OCI-LY3 (cell line): Measurements from ENCODE around the gene PRPF6.

Experiments
- EZH2phosphoT487 ChIP-seq: fragments of 200-600 bp; shearing (Covaris generic); IDR thresholded peaks from 2 replicates; pipeline ENCODE4 v1.6.1; 2018; ENCODE audit warnings: antibody characterized with exemption, mixed run types, low read depth
- TF ChIP-seq, protein P1 (sequence below): fragments of 200-600, 300-600 bp; sonication (generic); IDR thresholded peaks from 2 replicates; pipeline ENCODE4 v1.5.1; 2014; ENCODE audit warnings: antibody characterized with exemption, low read length, low read depth

DNA sequence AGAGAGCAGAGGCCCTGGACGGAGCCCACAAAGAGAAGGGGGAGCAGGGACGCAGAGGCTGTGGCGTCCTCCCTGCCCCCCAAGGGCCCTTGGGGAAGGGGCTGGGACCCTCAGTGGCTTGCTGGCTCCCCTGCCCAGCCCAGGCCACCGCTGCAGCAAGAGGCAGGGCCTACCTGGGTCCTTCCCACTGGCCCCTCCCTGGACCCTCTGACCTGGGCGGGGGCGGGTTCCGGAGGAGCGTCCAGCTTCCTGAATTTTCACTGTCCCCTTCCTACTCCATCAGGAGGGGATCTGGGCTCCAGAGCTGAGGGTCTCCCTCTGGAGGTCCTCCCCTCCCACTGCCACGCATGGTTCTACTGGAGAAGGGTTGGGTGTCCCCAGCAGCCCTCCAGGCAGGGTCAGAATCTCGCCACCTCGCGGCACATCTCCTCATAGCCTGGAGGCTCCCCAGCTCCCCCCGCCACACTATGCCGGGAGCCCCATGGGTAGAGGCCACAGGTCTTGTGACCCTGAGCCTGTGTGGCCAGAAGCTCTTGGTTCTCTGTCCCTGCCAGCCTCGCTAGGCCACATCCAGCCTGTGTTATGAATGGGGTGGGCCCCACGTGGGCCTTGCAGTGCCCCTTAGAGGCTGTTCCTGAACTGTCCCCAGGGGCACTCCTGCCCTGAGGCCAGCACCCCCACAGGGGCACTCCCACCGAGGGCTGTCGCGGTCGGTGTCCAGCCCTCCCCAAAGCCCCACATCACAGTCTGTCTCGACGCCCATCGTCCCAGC, 69.5 kb downstream of the PRPF6 start:
- TF ChIP-seq, protein P1, sequence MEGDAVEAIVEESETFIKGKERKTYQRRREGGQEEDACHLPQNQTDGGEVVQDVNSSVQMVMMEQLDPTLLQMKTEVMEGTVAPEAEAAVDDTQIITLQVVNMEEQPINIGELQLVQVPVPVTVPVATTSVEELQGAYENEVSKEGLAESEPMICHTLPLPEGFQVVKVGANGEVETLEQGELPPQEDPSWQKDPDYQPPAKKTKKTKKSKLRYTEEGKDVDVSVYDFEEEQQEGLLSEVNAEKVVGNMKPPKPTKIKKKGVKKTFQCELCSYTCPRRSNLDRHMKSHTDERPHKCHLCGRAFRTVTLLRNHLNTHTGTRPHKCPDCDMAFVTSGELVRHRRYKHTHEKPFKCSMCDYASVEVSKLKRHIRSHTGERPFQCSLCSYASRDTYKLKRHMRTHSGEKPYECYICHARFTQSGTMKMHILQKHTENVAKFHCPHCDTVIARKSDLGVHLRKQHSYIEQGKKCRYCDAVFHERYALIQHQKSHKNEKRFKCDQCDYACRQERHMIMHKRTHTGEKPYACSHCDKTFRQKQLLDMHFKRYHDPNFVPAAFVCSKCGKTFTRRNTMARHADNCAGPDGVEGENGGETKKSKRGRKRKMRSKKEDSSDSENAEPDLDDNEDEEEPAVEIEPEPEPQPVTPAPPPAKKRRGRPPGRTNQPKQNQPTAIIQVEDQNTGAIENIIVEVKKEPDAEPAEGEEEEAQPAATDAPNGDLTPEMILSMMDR: no peak; the same call in 1 of the 2 replicates
- no peak for TF ChIP-seq EZH2phosphoT487
